HG03442 (cell line): Measurements from ENCODE around the gene SNRPF.
"Not testable (repeated sequence)": the region's sequence is repeated elsewhere in the genome, so short reads cannot be mapped to it uniquely, and the experiment has no call there.

Source experiments
- ATAC-seq: cut with Tn5 transposase; IDR thresholded peaks from one replicate; pipeline ENCODE4 v1.9.1; 2021; ENCODE audit warnings: mild to moderate bottlenecking, moderate library complexity; ENCODE audit not compliant: unreplicated experiment

SNRPF gene

GRCh38 chr12:95858451-95859343 lies at the start of gene SNRPF:
SNRPF (plus strand) TSS chr12:95858952; CDS start chr12:95859074, 122 bp downstream.
- peak; percentile 100 for ATAC-seq

GRCh38 chr12:95809000-95809680 lies 49.6 kb upstream of the SNRPF start:
- no peak for ATAC-seq

- no peak for ATAC-seq
Observed at GRCh38 chr12:95810411-95810810, 48.3 kb upstream of the SNRPF start.

GRCh38 chr12:95812155-95812554 lies 46.6 kb upstream of the SNRPF start:
- ATAC-seq: not testable (repeated sequence)

- ATAC-seq: no peak
Observed at GRCh38 chr12:95815632-95816212, 43.0 kb upstream of the SNRPF start.

GRCh38 chr12:95820096-95820703 lies 38.6 kb upstream of the SNRPF start:
- no peak for ATAC-seq

GRCh38 chr12:95829395-95829794 lies 29.4 kb upstream of the SNRPF start:
- ATAC-seq: no peak

GRCh38 chr12:95830335-95831089 lies 28.2 kb upstream of the SNRPF start:
- no peak for ATAC-seq

GRCh38 chr12:95834572-95834971 lies 24.2 kb upstream of the SNRPF start:
- ATAC-seq: no peak

- no peak for ATAC-seq
Observed at GRCh38 chr12:95836185-95836609, 22.6 kb upstream of the SNRPF start.

- ATAC-seq: no peak
Observed at GRCh38 chr12:95836630-95837239, 22.0 kb upstream of the SNRPF start.

- no peak for ATAC-seq
Observed at GRCh38 chr12:95837240-95838038, 21.3 kb upstream of the SNRPF start.

- ATAC-seq: no peak
Observed at GRCh38 chr12:95838125-95838524, 20.6 kb upstream of the SNRPF start.

GRCh38 chr12:95842426-95842825 lies 16.3 kb upstream of the SNRPF start:
- ATAC-seq: not testable (repeated sequence)

GRCh38 chr12:95848575-95849388 lies 10.0 kb upstream of the SNRPF start:
- ATAC-seq: no peak

- ATAC-seq: no peak
Observed at GRCh38 chr12:95851606-95852005, 7.1 kb upstream of the SNRPF start.

- ATAC-seq: no peak
Observed at GRCh38 chr12:95852133-95852532, 6.6 kb upstream of the SNRPF start.

- no peak for ATAC-seq
Observed at GRCh38 chr12:95857156-95857555, 1.6 kb upstream of the SNRPF start.
